Tibial nerve (tissue), 4 donors: ENCODE data around the gene APOE. TPM values are rescaled to one million over a fixed set of nuclear protein-coding genes. Genes with fewer than 3 reads are reported as not detected.
A peak's percentile ranks its signal among the peaks of the same experiment; 100 is the strongest.

Experiments used
- DNase-seq, 2 donors: peaks; one replicate each; pipeline ENCODE4 v3.0.0-alpha.2; 2019; ENCODE audit warnings: low spot score in 2 of 2
- H3K27ac ChIP-seq, 4 donors: fragments of 200-600 bp; sonication (generic) in 3 of 4; one replicate each; pipeline ENCODE4 v1.5.1; 2017 to 2019; ENCODE audit warnings: mild to moderate bottlenecking in 1 of 4
- H3K27me3 ChIP-seq, 2 donors: fragments of 200-600 bp; sonication (generic) in 1 of 2; one replicate each; pipeline versions ENCODE4 v1.5.1 to v1.6.0; 2017 to 2019
- H3K36me3 ChIP-seq, 3 donors: fragments of 200-600 bp; sonication (generic); one replicate each; pipeline ENCODE4 v1.5.1; 2018 to 2019
- H3K4me1 ChIP-seq, 4 donors: fragments of 200-600 bp; sonication (generic) in 3 of 4; one replicate each; pipeline ENCODE4 v1.5.1; 2017 to 2019
- H3K4me3 ChIP-seq, 4 donors: fragments of 200-600 bp; sonication (generic) in 3 of 4; one replicate each; pipeline ENCODE4 v1.5.1; 2017 to 2019; ENCODE audit warnings: mild to moderate bottlenecking in 1 of 4, moderate library complexity in 1 of 4
- H3K9me3 ChIP-seq, 4 donors: fragments of 200-600 bp; sonication (generic) in 3 of 4; one replicate each; pipeline ENCODE4 v1.5.1; 2017 to 2019
- CTCF ChIP-seq, 5 experiments: fragments of 200-600 bp in 3 of 5; fragments of 450-650 bp in 2 of 5; sonication (generic) in 3 of 5; IDR thresholded peaks; one replicate each; pipeline ENCODE4 v1.5.1; 2016 to 2019; ENCODE audit warnings: antibody characterized with exemption in 5 of 5, mild to moderate bottlenecking in 3 of 5, moderate library complexity in 2 of 5
- EP300 ChIP-seq, 2 donors: sonication (generic); formaldehyde crosslinking; IDR thresholded peaks; one replicate each; pipeline ENCODE4 v1.6.1; 2017; ENCODE audit warnings: antibody characterized with exemption in 2 of 2, mild to moderate bottlenecking in 1 of 2
- POLR2A ChIP-seq, 2 donors: fragments of 450-650 bp; IDR thresholded peaks; one replicate each; pipeline ENCODE4 v1.6.1; 2017; ENCODE audit warnings: antibody characterized with exemption in 2 of 2, mild to moderate bottlenecking in 2 of 2, moderate library complexity in 2 of 2
- WGBS, 2 donors: methylation state at CpG; one replicate each; pipeline ENCODE4 v1.1.5; 2018; 5-methylcytosine and 5-hydroxymethylcytosine counted together
- total RNA-seq, 4 donors: library from RNA; depleted of rRNA; stranded (reverse); fragments of >200 nt; gene quantifications; one replicate each; pipeline ENCODE4 v1.1.0, GENCODE V29; 2016

APOE gene
- total RNA-seq, 4 donors from 2014 or later: 126 to 316 (median 163) TPM

GRCh38 chr19:44903602-44904425, 1.8 kb upstream of the APOE start:
- 9 to 12% methylated on average over 20 to 24 of the region's 24 CpGs for WGBS, 2 donors
- Histone ChIP-seq H3K27ac (no peak overlapping the region), H3K27me3 (peaks cover 0 to 24% of the 10 kb centered on the region in 2 donors), H3K4me1 (peaks cover 0 to 33% (median 8%) of the 10 kb centered on the region in 4 donors), H3K4me3 (no peak overlapping the region), H3K9me3 (no peaks in the 10 kb centered on the region), H3K36me3 (peaks cover 0 to 46% (median 7%) of the 10 kb centered on the region in 3 donors)
- no peak for TF ChIP-seq POLR2A (IDR thresholded peaks at IDR 0.05)
- peak; percentile 96 to 99 (median 98) for TF ChIP-seq CTCF (IDR thresholded peaks at IDR 0.05)
- DNase-seq: peak; percentile 70 to 86

- H3K9me3 ChIP-seq: no peaks in the 10 kb centered on the region
- DNase-seq: no peak
- peaks cover 0 to 40% (median 7%) of the 10 kb centered on the region in 3 donors for H3K36me3 ChIP-seq
- WGBS, 2 donors: 66 to 74% methylated on average over 12 of the region's 12 CpGs
- H3K27ac ChIP-seq: no peak overlapping the region
- peaks cover 0 to 33% (median 8%) of the 10 kb centered on the region in 4 donors for H3K4me1 ChIP-seq
- H3K27me3 ChIP-seq: peaks cover 0 to 24% of the 10 kb centered on the region in 2 donors
- no peak for TF ChIP-seq POLR2A (IDR thresholded peaks at IDR 0.05)
- no peak for TF ChIP-seq CTCF (IDR thresholded peaks at IDR 0.05)
- TF ChIP-seq EP300 (IDR thresholded peaks at IDR 0.05): no peak
- H3K4me3 ChIP-seq: no peak overlapping the region
Measured at GRCh38 chr19:44904426-44904994, 1.1 kb upstream of the APOE start.

GRCh38 chr19:44907613-44908012, 2.0 kb downstream of the APOE start:
- peaks cover 0 to 49% (median 21%) of the 10 kb centered on the region in 4 donors for H3K4me1 ChIP-seq
- no peak overlapping the region for H3K4me3 ChIP-seq
- no peak overlapping the region for H3K27ac ChIP-seq
- H3K36me3 ChIP-seq: peaks cover 0 to 9% (median 0%) of the 10 kb centered on the region in 3 donors
- no peak for TF ChIP-seq EP300 (IDR thresholded peaks at IDR 0.05)
- 91% methylated on average over 12 of the region's 12 CpGs for WGBS, 2 donors
- no peak for DNase-seq
- no peaks in the 10 kb centered on the region for H3K9me3 ChIP-seq
- peaks cover 0 to 24% of the 10 kb centered on the region in 2 donors for H3K27me3 ChIP-seq

GRCh38 chr19:44908074-44908835, 2.7 kb downstream of the APOE start:
- Histone ChIP-seq H3K9me3 (no peaks in the 10 kb centered on the region), H3K27ac (no peak overlapping the region), H3K4me3 (no peak overlapping the region), H3K27me3 (peaks cover 0 to 24% of the 10 kb centered on the region in 2 donors), H3K36me3 (peaks cover 0 to 3% (median 0%) of the 10 kb centered on the region in 3 donors), H3K4me1 (peaks cover 0 to 55% (median 23%) of the 10 kb centered on the region in 4 donors)
- 94 to 95% methylated on average over 46 of the region's 46 CpGs for WGBS, 2 donors
- TF ChIP-seq POLR2A (IDR thresholded peaks at IDR 0.05) (no peak), EP300 (IDR thresholded peaks at IDR 0.05) (no peak), CTCF (IDR thresholded peaks at IDR 0.05) (no peak)
- DNase-seq: no peak

GRCh38 chr19:44908836-44909261, 3.3 kb downstream of the APOE start:
- no peak for TF ChIP-seq CTCF (IDR thresholded peaks at IDR 0.05)
- TF ChIP-seq EP300 (IDR thresholded peaks at IDR 0.05): no peak
- TF ChIP-seq POLR2A (IDR thresholded peaks at IDR 0.05): no peak
- no peaks in the 10 kb centered on the region for H3K9me3 ChIP-seq
- no peak for DNase-seq
- H3K27ac ChIP-seq: no peak overlapping the region
- H3K36me3 ChIP-seq: no peaks in the 10 kb centered on the region
- 95 to 99% methylated on average over 32 to 44 of the region's 44 CpGs for WGBS, 2 donors
- peaks cover 0 to 52% (median 22%) of the 10 kb centered on the region in 4 donors for H3K4me1 ChIP-seq
- H3K4me3 ChIP-seq: no peak overlapping the region
- peaks cover 0 to 24% of the 10 kb centered on the region in 2 donors for H3K27me3 ChIP-seq
